ENCODE measurements around the gene DNAJC3.

- TF ChIP-seq, protein P1, sequence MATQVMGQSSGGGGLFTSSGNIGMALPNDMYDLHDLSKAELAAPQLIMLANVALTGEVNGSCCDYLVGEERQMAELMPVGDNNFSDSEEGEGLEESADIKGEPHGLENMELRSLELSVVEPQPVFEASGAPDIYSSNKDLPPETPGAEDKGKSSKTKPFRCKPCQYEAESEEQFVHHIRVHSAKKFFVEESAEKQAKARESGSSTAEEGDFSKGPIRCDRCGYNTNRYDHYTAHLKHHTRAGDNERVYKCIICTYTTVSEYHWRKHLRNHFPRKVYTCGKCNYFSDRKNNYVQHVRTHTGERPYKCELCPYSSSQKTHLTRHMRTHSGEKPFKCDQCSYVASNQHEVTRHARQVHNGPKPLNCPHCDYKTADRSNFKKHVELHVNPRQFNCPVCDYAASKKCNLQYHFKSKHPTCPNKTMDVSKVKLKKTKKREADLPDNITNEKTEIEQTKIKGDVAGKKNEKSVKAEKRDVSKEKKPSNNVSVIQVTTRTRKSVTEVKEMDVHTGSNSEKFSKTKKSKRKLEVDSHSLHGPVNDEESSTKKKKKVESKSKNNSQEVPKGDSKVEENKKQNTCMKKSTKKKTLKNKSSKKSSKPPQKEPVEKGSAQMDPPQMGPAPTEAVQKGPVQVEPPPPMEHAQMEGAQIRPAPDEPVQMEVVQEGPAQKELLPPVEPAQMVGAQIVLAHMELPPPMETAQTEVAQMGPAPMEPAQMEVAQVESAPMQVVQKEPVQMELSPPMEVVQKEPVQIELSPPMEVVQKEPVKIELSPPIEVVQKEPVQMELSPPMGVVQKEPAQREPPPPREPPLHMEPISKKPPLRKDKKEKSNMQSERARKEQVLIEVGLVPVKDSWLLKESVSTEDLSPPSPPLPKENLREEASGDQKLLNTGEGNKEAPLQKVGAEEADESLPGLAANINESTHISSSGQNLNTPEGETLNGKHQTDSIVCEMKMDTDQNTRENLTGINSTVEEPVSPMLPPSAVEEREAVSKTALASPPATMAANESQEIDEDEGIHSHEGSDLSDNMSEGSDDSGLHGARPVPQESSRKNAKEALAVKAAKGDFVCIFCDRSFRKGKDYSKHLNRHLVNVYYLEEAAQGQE (IDR thresholded peaks at IDR 0.05; ENCODE audit: insufficient read depth in 1 of 2, low read depth in 2 of 2, low read length in 2 of 2): no peak
- TF ChIP-seq FOXP2 (optimal IDR thresholded peaks at IDR 0.05; ENCODE audit: borderline replicate concordance, extremely low read depth, extremely low read length, insufficient read depth) (no peak), TAF1 (IDR thresholded peaks at IDR 0.05; ENCODE audit: borderline replicate concordance, insufficient read depth, low read length) (no peak)
These were observed 40.1 kb upstream of the DNAJC3 start for GRCh38 chr13:95636853-95637252.
